Kidney capillary endothelial cell (primary cell): ENCODE measurements around the gene RASGEF1B.
A peak's percentile ranks its signal among the peaks of the same experiment; 100 is the strongest.

ENCODE experiments used
- DNase-seq: peaks from one replicate; pipeline ENCODE4 v3.0.0-alpha.2; 2018; ENCODE audit warnings: low spot score

The RASGEF1B gene

DNA sequence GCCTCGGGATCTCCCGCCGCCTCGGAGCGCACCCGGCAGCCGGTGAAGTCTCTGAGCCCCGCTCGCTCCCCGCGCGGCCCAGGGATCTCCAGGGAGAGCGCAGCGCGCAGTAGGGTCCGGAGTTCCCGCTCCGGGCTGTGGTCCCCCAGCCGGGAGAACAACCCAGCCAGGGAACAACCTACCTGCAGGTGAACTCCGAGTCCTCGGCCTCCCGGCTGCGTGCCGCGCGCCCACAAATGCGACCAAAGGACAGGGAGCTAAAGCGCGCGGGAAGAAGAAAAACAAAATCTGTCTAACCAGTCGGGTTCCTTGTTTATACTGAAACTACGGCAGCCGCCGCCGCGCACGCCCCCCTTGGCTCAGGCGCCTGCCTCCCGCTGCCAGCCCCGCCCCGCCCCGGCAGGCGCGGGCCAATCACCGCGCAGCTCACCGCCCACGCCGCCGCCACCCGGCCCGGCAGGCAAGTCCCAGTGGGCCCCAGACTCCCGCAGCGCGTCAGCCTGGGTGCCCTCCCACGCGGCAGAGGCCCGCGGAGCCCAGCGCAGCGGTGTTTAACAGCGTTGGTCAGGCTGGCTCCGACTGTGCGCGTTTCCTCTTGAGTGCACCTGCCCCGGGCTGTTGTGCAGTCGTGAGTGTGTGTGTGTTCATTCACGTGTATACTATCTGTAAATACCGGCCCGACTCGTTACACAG is at the start of gene RASGEF1B:
TSS of gene RASGEF1B (minus strand) at position 320 of the 693 bp plus-strand sequence. CDS start 12,399 bp downstream, outside the sequence.
- DNase-seq = peak; percentile 53

DNA sequence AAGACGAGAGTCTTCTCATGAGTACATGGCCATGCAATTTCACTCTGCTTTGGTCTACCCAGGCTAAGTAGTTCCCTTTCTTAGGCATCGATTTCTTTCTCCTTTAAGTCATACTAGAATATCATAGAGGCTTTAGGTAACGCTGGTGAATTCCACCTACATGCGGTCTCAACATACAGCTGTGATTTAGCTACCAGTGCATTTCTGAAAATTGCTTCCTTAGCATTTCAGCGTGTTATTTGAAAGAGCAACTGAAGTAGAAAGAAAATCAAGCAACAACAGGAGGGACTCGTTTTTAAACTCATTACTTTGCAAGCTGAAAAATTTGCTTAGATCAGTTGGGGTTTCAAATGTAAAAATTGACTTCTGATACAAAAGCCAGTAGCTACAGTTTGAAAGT is 48.1 kb upstream of the RASGEF1B start:
- DNase-seq = no peak

DNA sequence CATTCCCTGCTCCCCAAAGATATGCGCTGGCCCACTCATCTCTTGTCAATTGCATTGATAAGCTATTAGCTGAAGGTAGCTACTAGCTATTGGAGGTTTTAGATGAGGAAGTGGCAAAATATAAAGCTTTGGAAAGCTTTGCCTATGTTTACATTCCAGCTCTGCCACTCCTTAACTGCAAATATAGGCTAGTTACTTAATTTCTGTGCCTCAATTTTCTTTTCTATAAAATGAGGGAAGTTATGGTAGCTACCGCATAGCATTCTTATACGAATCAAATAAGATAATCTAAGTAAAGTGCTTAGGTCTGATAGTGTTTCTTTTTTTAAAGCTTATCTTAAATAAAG is 47.7 kb upstream of the RASGEF1B start:
- no peak for DNase-seq

- DNase-seq = no peak
Observed at GRCh38 chr4:81518762-81519426, 47.2 kb upstream of the RASGEF1B start.

DNA sequence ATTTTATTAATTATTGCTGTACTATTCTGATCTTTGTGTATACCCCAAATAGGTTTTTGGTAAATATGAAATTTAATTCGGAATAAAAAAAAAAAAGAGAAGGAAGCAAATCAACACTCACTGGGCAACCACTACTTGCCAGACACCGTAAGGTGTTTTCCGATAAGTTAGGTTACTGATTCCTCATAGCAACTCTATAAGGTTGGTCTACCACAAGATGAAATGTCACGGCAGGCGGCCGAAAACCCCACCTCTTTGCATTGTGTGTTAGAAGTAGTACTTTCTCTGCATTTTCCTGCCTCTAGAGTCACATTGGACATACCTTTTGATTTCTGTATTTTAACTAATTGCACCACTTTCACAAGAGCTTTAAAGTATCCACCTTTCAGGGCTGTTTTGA is 44.5 kb upstream of the RASGEF1B start:
- no peak for DNase-seq

GRCh38 chr4:81512757-81513501 is 41.2 kb upstream of the RASGEF1B start:
- no peak for DNase-seq

DNA sequence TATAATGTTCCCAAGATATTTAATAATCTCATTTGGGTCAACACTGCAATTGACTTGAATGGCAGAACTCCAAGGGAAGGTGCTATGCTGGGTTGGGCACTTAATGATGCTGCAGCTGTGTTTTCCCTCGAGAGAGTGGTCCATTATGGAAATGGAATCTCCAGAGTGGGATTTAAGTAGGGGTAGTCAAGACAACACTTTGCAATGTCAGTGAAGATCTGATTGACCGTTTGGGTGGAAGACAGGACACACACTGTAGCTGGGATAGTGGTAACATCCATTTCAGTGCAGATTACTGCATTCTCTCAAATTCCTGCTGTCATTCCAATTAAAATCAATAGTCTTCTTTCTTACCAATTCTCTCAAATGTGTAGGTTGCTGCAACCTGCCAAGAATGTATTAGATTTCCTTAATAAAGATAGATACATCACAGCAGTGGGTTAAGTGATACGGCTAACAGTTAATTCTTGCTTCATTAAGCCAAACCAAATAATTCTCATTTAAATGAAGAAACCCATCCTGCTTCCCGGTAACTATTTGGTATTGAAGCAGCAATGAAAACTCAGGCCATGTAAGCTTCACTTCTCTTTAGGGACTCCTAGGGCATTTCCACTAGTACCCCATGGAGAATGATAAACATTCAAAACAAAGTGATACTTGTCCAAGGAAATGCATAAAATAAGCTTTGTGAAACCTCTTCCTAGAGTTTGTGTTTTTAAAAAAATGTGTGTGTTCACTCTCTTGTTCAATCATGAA is 40.5 kb upstream of the RASGEF1B start:
- no peak for DNase-seq

DNA sequence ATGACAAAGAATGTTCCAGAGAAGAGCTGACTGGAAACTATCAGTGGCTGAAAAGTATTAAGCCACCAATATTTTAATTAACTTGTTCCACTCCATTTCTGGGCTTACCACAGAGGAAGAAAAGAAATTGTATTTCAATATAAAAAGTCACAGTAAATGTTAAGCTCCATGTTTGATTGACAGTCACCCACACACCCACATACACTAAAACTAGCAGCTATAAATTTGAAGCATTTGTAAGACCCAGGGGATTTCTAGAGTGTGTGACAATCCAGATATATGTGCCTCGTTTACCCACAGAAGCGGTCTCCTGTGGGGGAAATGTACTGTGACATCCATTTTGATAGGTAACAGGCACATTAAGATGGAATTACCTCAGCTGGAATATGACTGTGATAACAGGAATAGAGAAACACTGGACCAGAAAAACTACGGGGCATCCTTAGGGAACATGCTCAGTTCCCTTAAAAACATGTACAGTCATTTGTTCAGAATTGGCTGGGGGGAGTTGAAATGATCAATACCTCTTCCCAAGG is 39.0 kb upstream of the RASGEF1B start:
- no peak for DNase-seq

- DNase-seq = no peak
Observed at GRCh38 chr4:81509822-81510221, 38.1 kb upstream of the RASGEF1B start.

- DNase-seq = no peak
Observed at GRCh38 chr4:81509191-81509590, 37.5 kb upstream of the RASGEF1B start.

DNA sequence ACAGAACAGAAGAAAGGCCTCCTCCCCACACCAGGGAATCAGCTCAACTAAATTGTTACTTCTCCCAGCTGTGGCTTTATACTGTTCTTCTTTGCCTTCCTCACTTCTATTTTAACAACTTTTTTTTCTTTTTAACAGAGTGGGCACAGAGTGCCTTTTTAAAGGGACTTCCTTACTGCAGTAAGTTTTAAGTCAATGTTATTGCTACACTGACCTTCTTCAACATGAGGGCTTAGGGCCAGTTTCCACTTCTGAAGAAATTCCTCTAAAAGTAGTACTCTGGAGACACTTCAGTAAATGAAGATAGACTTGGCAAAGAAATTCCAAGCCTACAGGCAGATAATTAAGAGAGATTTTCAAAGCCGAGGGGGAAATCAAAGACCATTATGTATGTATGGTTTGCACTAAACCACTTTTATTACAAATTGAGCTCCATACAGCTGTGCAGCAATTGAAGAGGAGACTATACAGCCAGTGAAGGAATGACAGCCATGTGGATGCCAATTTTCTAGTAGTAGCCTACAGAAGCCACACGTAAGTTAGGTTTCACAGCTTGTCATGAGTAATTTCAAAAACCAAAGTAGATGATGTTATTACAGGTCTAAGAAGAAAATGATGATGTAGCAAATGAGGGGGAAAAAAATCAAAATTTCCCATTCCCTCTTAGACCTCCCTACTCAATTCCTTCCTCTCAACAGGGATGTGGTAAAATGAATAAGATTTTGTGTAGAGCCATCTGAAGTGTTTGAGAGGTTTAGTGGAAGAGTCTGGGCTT is 36.9 kb upstream of the RASGEF1B start:
- DNase-seq = no peak

DNA sequence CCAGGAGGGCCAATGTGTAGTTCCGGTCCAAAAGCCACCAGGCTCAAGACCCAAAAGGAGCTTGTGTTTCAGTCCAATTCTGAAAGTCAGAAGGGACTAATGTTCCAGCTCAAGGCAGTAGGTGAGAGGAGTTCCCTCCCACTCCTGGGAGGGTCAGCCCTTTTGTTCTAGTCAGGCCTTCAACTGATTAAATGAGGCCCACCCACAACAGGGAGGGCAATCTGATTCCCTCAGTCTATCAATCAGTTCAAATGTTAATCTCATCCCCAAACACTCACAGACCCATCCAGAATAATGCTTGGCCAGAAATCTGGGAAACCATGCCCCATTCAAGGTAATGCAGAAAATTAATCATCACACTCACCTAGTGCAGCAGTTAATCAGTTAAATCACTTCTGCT is 35.8 kb upstream of the RASGEF1B start:
- no peak for DNase-seq

DNA sequence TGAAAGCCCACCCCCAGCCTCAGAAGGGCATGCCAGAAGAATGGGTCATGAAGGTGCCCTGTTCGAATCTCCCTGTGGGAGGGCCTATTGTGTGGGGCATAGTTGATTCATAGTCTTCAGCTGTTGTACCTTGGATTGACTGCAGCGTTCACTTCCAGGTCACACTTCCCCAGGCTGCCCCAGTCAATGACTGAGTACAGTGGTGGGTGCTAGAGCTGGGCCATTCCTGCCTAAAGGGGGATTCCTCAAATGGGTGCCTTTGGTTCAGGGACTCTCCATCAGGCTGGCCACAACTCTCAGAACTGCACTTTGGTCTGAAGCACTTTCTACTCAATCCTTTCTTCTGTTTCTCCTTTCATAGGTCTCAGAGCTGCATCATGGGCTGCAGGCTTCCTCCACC is 35.0 kb upstream of the RASGEF1B start:
- no peak for DNase-seq

GRCh38 chr4:81505726-81506125 is 34.0 kb upstream of the RASGEF1B start:
- DNase-seq = no peak

DNA sequence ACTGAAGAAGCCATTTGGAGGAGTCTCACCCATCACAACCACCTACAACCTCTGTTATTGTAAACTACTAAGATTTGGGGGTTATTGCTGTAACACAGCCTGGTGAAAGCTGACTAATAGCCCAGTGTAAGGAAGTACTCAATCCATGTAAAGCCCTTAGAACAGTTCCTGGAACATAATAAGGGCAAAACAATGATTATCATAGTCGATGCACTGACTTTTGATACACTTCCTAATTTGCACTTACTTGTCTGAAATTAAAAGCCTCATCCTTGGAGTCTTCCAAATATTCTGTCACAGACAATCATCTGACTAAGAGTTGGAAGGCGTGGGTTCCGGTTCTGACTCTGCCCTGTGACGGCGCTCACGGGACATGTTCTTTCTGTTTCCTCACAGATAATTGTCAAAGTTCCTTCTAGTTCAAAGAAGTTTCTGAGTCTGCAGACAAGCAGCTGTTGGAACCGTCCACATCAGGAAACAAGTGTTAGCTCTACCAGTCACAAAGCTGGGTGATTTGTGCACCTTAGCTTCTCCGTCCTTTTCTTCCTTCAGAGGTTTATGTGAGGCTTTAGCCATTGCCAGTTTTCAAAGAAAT is 33.4 kb upstream of the RASGEF1B start:
- peak; percentile 69 for DNase-seq

DNA sequence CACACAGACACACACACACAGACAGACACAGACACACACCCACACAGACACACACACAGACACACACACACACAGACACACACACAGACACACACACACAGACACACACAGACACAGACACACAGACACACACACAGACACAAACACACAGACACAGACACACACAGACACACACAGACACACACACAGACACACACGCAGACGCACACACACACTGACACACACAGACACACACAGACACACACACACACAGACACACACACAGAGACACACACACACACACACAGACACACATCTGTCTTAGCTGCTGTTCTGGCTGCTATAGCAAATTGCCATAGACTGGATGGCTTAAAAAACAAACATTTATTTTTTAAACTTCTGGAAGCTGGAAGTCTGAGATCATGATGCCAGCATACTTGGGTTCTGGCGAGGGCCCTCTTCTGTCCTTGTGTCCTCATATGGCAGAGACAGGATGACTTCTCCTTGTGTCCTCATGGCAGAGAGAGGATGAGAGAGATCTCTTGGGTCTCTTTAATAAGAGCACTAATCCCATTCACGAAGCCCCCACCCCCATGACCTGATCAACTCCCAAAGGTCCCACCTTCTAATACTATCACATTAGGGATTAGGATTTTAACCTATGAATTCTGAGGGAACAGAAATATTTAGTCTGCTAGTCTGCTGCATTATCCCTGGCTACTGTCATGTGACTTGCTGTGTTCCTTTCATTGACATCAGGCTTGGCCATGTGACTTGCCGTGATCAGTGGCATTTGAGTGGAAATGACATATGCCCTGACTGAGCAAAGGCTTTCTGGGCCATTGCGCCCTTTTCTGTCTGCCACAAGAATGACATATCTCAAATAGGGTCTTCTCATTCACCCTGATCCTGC is 32.7 kb upstream of the RASGEF1B start:
- DNase-seq = peak; percentile 26

- no peak for DNase-seq
Observed at GRCh38 chr4:81503586-81503985, 31.9 kb upstream of the RASGEF1B start.

GRCh38 chr4:81502564-81502963 is 30.9 kb upstream of the RASGEF1B start:
- no peak for DNase-seq

DNA sequence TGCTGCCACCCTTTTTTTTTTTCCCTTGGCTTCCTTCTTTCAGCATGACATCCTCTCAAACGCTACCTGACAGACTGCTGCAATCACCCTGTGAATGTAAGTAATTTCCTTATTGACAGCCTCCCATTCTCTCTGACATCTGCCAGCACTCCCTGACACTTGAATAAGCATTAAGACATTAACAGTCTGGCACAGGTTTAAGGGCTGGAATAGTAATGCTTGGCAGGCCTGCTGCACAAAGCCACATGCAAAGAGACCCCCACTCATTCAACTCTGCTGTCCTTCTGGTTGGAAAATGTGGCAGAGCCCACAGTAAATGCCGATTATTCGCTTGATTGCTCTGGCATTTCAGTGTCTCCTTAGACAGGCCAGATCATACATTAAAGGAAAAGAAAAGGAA is 28.1 kb upstream of the RASGEF1B start:
- DNase-seq = no peak

GRCh38 chr4:81498551-81499099 is 26.9 kb upstream of the RASGEF1B start:
- peak; percentile 13 for DNase-seq
